Stomach smooth muscle (tissue), 2 donors: ENCODE measurements around the gene AP4S1.

ENCODE experiments used
- H3K27ac ChIP-seq: one replicate; pipeline ENCODE4 v1.7.0; 2013; ENCODE audit warnings: mild to moderate bottlenecking, low read length, inconsistent platforms
- H3K27me3 ChIP-seq, 2 donors: one replicate each; pipeline ENCODE4 v1.7.0; 2013; ENCODE audit warnings: low read length in 2 of 2; ENCODE audit not compliant: insufficient read depth in 2 of 2, control insufficient read depth in 1 of 2
- H3K36me3 ChIP-seq, 2 donors: one replicate each; pipeline ENCODE4 v1.7.0; 2013; ENCODE audit warnings: low read length in 2 of 2; ENCODE audit not compliant: control insufficient read depth in 2 of 2, insufficient read depth in 2 of 2
- H3K4me1 ChIP-seq: one replicate; pipeline ENCODE4 v1.7.0; 2013; ENCODE audit warnings: low read length; ENCODE audit not compliant: control insufficient read depth, insufficient read depth
- H3K4me3 ChIP-seq, 2 donors: one replicate each; pipeline ENCODE4 v1.7.0; 2013; ENCODE audit warnings: low read length in 2 of 2
- H3K9ac ChIP-seq, 2 donors: one replicate each; pipeline ENCODE4 v1.7.0; 2013; ENCODE audit warnings: low read length in 2 of 2, mild to moderate bottlenecking in 1 of 2
- H3K9me3 ChIP-seq, 2 donors: one replicate each; pipeline ENCODE4 v1.7.0; 2013; ENCODE audit warnings: low read length in 2 of 2; ENCODE audit not compliant: control insufficient read depth in 2 of 2
- donor health status: healthy.
- donor health status: Pancreatic carcinoma.

Gene AP4S1

GRCh38 chr14:31009836-31010574, 15.4 kb upstream of the AP4S1 start:
- Histone ChIP-seq H3K36me3 (peaks cover 0 to 2% of the 10 kb centered on the region in 2 donors), H3K27ac (no peak overlapping the region), H3K9ac (no peak overlapping the region), H3K4me1 (peaks cover under 1% of the 10 kb centered on the region), H3K27me3 (no peaks in the 10 kb centered on the region), H3K9me3 (no peaks in the 10 kb centered on the region), H3K4me3 (no peak overlapping the region)

GRCh38 chr14:31010935-31011334, 14.5 kb upstream of the AP4S1 start:
- Histone ChIP-seq H3K27me3 (no peaks in the 10 kb centered on the region), H3K4me1 (peaks cover 9% of the 10 kb centered on the region), H3K9me3 (no peaks in the 10 kb centered on the region), H3K36me3 (peaks cover 0 to 2% of the 10 kb centered on the region in 2 donors), H3K9ac (no peak overlapping the region), H3K27ac (no peak overlapping the region), H3K4me3 (no peak overlapping the region)

GRCh38 chr14:31013841-31014240, 11.6 kb upstream of the AP4S1 start:
- H3K36me3 ChIP-seq: peaks cover 0 to 5% of the 10 kb centered on the region in 2 donors
- H3K4me1 ChIP-seq: peaks cover 11% of the 10 kb centered on the region
- H3K27me3 ChIP-seq: no peaks in the 10 kb centered on the region
- no peaks in the 10 kb centered on the region for H3K9me3 ChIP-seq
- H3K27ac ChIP-seq: no peak overlapping the region
- H3K4me3 ChIP-seq: no peak overlapping the region
- no peak overlapping the region for H3K9ac ChIP-seq

- Histone ChIP-seq H3K9ac (no peak overlapping the region), H3K27ac (no peak overlapping the region), H3K27me3 (no peaks in the 10 kb centered on the region), H3K9me3 (no peaks in the 10 kb centered on the region), H3K4me3 (no peak overlapping the region), H3K36me3 (peaks cover 3 to 9% of the 10 kb centered on the region in 2 donors), H3K4me1 (peaks cover 11% of the 10 kb centered on the region)
These were observed 7.3 kb upstream of the AP4S1 start for GRCh38 chr14:31018057-31018645.

- Histone ChIP-seq H3K4me3 (no peak overlapping the region), H3K27me3 (no peaks in the 10 kb centered on the region), H3K27ac (no peak overlapping the region), H3K9ac (no peak overlapping the region), H3K9me3 (no peaks in the 10 kb centered on the region), H3K4me1 (peaks cover 7% of the 10 kb centered on the region), H3K36me3 (peaks cover 3 to 9% of the 10 kb centered on the region in 2 donors)
These were observed 4.4 kb upstream of the AP4S1 start for GRCh38 chr14:31020834-31021575.

GRCh38 chr14:31021576-31021949, 3.9 kb upstream of the AP4S1 start:
- Histone ChIP-seq H3K4me3 (no peak overlapping the region), H3K9ac (no peak overlapping the region), H3K9me3 (no peaks in the 10 kb centered on the region), H3K27me3 (no peaks in the 10 kb centered on the region), H3K36me3 (peaks cover 3 to 9% of the 10 kb centered on the region in 2 donors), H3K27ac (no peak overlapping the region), H3K4me1 (peaks cover 7% of the 10 kb centered on the region)

- Histone ChIP-seq H3K27me3 (no peaks in the 10 kb centered on the region), H3K4me3 (no peak overlapping the region), H3K36me3 (peaks cover 3 to 9% of the 10 kb centered on the region in 2 donors), H3K9me3 (no peaks in the 10 kb centered on the region), H3K4me1 (peaks cover 7% of the 10 kb centered on the region), H3K9ac (no peak overlapping the region), H3K27ac (no peak overlapping the region)
These were observed 3.1 kb upstream of the AP4S1 start for GRCh38 chr14:31022386-31022785.

GRCh38 chr14:31024010-31024480, 1.4 kb upstream of the AP4S1 start:
- H3K9ac ChIP-seq: peak overlapping the region; percentile 3 to 97
- peak overlapping the region; percentile 91 to 99 for H3K4me3 ChIP-seq
- no peaks in the 10 kb centered on the region for H3K27me3 ChIP-seq
- no peaks in the 10 kb centered on the region for H3K9me3 ChIP-seq
- H3K36me3 ChIP-seq: peaks cover 0 to 9% of the 10 kb centered on the region in 2 donors
- peaks cover 4% of the 10 kb centered on the region for H3K4me1 ChIP-seq
- H3K27ac ChIP-seq: no peak overlapping the region

- Histone ChIP-seq H3K9me3 (no peaks in the 10 kb centered on the region), H3K36me3 (peaks cover 0 to 9% of the 10 kb centered on the region in 2 donors), H3K27ac (peak overlapping the region; percentile 97), H3K4me1 (peaks cover 4% of the 10 kb centered on the region), H3K27me3 (no peaks in the 10 kb centered on the region), H3K9ac (peak overlapping the region; percentile 95 to 97), H3K4me3 (peak overlapping the region; percentile 91 to 99)
These were observed 677 bp upstream of the AP4S1 start for GRCh38 chr14:31024577-31025366.

- H3K4me3 ChIP-seq: peak within 1 kb of the TSS; percentile 91 to 99
- peak within 1 kb of the TSS; percentile 96 to 97 for H3K9ac ChIP-seq
- peaks cover 0 to 4% of the 10 kb centered on the region in 2 donors for H3K36me3 ChIP-seq
- peak within 1 kb of the TSS; percentile 97 for H3K27ac ChIP-seq
- peaks cover 4% of the 10 kb centered on the region for H3K4me1 ChIP-seq
- no peaks in the 10 kb centered on the region for H3K9me3 ChIP-seq
- no peaks in the 10 kb centered on the region for H3K27me3 ChIP-seq
These were observed 614 bp downstream of the AP4S1 start, which contains the start of gene STRN3 for GRCh38 chr14:31026077-31026449. STRN3 (minus strand) TSS chr14:31026379; CDS start chr14:31026185, 194 bp downstream.
